Measurements from ENCODE around the gene TLNRD1.

The TLNRD1 gene

DNA sequence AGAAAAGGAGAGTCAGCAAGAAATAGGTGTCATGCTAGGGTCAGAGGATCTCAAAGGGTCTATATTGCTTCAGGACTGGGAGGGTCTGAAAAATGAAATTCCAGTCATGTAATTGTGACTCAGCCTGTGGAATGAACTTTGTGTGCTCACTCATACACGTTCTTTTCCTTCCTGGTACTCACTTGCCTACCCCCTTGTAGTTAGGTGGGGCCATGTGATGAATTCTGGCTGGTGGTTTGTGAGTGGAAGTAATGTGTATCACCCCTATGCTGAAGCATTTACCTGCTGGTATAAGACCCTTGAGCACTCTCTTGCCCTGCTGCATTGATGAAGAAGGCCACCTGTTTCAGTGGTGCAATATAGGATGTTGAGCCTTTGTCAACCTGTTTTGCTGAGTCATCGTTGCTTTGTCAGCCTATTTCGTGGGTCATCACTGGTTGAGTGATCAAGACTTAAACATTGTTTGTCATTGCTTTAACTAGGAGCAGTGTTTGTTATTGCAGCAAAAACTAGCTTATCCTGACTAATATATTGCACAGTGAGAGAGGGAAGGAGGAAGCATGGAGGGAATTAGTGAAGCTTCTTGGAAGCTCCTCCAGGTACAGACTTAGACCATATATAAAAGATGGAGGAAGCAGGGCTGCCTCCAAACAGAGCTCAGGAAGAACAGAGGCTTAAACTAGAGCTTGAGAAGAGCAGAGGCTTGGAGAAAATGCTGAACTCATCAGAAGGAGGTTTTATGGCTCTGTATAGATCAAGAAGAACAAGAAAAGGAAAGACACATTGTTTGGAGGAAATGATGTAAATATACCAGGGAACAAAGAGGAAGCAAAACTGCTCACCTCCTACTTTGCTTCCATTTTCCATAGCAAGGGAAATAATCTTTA lies 28.9 kb downstream of the TLNRD1 start:
- no peak for DNase-seq

DNA sequence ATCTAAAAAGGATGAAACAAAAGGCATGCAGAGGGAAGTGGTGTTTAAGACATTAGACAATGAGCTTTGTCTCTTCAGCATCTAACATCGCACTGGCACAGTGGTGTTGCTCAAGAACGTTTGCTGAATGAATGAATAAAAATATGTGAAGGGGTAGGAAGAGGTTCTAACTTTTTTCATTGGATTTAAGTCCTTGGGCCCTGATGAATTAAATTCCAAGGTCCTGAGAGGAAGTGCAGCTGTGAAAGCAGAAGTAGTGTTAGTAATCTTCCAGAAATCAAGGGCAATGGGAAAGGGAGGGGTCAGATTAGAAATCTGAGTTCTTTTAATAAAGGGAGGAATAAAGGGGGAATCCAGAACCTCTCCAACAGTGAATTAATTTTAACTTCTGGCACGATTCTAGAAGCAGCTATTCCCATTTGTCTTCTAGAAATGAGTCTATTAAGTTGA lies 29.6 kb downstream of the TLNRD1 start:
- DNase-seq, result no peak

DNA sequence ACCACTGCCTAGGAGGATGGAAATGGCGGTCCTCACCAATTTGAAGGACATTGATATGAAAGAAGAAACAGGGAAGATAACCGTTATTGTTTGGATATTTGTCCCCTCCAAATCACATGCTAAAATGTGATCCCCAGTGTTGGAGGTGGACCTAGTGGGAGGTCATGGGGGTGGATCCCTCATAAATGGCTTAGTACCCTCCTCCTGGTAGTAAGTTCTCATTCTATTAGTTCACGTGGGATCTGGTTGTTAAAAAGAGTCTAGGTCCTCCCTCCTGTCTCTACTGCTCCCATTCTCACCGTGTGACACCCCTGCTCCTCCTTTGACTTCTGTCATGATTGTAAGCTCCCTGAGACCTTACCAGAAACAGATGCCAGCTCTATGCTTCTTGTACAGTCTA lies 30.5 kb downstream of the TLNRD1 start:
- no peak for DNase-seq

DNA sequence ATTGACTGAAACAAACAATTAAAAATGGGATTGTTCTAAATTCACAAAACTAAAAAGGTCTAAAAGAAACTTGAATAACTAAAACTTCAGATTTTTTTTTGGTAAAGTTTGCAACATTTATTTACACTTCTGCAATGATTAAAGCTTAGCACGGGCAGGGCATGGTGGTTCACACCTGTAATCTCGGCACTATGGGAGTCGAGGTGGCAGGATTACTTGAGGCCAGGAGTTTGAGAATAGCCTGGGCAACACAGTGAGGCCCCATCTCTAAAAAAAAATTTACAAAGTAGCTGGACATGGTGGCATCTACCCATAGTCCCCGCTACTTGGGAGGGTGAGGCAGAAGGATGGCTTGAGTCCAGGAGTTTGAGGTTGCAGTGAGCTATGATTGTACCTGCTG lies 31.6 kb downstream of the TLNRD1 start:
- no peak for DNase-seq

DNA sequence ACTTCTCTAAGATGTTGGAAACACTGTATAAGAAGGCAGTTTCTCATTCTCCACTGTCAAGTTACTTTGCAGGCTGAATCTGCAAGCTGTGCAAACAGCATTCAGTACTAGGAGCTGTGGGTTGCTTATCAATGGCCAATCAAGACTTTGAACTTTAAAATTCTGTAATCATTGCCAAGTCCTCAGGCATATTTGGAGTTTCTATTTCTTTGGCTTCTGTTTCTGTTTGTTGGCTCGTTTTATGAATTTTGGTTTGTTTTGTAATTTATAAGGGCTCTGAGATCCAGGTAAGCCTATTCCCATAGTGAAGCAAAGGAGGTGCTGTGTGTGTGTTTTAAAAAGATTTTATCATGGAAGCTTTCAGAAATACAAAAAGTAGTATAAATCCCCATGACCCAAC lies 32.1 kb downstream of the TLNRD1 start:
- DNase-seq, result no peak

DNA sequence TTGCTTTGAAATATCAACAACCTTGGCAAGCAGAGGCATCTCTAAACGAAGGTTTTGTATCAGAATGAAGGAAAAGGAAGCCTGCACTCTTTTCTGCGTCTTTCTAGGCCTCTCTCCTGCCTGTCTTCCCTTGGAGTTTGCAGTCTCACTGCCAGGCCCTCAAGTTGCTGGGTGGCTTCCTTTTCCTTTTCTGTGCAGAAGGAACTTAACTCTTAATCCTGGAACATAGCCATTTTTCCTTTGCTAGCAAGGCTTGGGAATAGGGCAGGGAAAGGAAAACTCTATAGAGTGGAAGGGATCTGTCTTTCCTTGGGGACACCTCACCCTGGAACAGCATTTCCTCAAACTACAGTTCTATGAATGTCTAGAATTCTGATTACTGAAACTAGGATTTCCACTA lies 32.8 kb downstream of the TLNRD1 start:
- DNase-seq, result no peak

DNA sequence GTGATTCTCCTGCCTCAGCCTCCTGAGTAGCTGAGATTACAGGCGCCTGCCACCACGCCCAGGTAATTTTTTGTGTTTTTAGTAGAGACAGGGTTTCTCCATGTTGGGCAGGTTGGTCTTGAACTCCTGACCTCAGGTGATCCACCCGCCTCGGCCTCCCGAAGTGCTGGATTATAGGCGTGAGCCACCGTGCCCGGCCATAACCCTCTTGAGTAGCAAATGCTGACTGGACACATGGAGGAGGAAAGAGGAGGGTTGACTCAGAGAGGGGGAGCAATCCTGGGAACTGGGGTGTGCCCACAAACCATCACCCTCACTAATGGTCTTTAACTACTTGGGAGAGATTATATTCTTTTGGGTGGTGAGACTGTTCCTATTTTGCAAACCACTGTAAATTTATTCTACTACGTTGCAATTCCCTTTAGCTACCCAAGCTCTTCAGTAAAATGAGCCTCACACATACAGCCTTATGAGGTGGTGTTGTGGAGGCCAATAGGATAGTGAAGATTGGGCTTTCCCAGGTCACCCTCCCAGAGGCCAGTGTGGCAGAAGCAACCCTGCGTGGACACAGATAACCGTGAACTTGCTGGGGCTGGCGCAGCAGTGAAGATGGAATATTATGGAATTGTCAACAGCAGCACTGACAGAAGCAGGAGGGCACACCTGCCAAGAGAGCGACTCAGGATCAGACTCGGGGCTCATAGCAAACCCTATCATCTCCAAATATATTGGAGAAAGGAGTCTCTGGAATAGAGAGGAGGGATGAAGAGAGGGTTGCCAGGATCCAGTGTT lies 37.4 kb downstream of the TLNRD1 start:
- DNase-seq, result no peak

DNA sequence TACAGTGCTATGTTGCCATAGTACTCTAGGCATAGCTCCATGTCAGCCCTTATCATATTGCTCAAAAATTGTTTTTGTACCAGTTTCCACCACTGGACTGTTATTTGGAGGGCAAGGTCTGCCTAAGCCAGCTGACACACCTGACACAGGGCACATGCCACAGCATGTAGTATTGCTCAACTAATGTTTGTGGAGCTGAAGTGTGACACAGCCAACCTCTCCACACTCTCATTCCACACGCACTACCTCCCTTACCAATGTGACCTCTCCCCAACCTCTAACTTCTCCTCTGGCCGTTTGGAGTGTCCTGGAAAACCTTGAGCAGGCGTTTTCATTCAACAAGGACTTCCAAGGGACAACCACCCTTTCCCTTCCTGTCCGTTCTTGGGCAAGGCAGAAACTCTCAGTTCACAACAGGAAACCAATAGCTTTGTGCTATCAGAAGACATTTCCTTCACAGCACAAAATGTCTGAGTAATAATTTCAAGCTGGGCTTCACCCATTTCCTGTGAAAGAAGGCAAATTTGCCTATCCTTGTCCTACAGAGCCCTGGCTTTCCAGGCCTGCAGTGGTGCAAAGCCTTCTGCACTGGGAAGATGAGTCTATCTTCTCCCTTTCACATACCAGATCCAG lies 38.4 kb downstream of the TLNRD1 start:
- DNase-seq, result no peak

DNA sequence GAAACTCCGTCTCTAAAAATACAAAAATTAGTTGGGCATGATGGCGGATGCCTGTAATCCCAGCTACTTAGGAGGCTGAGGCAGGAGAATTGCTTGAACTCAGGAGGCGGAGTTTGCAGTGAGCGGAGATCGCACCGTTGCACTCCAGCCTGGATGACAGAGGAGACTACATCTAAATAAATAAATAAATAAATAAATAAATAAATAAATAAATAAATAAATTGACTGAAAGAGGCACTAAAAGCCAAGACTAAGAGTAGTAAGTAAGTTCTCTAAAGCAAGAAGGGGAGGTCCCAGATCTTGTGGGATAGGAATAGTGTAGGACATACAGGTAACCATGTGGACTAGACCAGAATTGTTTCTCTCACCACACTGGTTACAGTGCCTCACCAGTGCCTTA lies 40.0 kb downstream of the TLNRD1 start:
- DNase-seq, result no peak

DNA sequence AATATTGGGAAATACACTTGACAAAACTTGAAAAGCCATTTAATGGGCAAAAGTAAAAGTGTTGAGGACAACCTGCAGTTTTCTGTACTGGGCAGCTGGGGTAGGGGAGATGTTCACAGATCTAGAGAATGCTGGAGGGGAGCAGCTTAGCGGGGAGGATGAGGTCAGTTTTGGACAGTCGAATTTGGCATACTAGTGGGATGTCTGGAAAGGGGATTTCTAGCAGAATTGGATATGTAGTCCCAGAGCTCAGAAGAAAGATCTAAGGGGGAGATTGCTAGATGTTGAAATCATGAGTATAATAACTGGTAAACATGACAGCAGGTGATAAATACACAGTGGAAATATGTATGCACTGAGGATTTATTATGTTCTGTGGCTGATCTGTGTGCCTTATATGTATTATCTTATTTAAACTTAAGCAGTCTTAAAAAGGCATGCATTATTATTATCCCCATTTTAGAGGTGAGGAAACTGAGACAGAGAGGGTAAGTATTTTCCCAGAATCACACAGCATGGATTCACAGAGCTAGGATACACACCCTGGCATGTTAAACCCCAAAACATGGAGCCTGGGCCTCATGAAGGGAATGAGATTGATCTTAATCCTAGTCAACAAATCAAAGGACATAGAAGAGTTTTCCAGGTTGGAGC lies 42.7 kb downstream of the TLNRD1 start:
- DNase-seq, result no peak

DNA sequence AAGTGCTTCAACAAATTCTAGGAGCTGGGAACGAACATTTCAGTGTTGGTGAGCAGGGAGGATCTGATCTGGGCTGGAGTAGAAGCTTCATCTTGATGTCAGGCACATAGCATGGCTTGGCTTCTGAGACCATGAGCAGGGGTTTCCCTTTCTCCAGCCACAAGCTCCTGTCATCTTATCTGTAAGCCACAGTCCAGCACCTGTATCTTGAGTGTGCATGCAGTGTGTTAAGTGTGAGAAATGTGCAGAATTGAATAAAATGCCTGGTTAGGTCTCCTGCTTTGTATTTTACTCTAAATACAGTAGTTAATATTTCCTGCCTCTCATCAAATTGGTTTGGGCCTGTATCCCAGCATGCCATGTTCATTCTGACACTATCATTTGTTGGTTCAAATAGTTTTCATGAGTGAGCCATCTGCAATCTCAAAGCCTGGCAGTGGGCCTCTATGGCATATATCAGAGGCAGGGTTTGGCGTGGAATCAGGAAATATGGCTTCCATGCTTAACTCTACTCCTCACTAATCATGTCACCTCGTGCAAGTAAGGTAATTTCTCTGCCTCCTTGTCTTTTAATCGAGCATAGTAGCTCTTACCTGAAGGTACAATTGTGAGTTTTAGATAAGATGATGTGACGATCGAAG lies 43.3 kb downstream of the TLNRD1 start:
- DNase-seq, result no peak

DNA sequence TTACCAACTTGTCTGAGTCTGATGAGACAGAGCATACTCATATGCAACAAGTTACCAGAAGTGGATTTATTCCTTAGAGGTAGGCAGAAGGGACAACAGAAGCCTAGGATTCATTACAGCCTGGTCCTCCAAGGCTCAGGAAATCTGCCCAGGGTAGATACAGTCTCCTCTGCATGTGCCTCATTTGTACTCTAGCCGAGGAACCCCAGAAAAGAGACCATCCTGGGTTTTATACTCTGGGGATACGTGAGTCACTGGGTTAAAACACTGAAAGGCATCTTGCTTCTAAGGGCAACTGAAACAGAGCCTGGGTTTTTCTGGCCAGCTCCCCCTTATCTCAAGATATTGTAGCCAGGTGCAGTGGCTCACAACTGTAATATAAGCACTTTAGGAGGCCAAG lies 45.6 kb downstream of the TLNRD1 start:
- no peak for DNase-seq

DNA sequence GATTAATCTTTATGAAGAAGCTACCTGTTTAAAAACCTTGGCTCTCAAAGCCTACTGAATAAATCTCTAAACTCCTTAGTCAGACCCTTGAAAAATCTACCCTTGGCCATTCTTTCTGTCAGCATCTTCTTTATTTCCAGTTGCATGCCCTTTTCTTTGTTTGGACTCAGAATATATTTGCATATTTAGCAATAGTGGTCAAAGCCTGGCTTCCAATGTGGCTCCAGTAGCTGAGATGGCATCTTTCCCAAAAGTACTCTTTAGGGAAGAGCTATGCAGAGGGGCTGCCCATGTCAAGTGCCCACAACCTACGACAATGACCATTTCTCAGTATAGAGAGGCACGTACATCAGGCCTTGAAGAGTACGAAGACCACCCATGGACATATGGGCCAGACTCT lies 47.2 kb downstream of the TLNRD1 start:
- no peak for DNase-seq

DNA sequence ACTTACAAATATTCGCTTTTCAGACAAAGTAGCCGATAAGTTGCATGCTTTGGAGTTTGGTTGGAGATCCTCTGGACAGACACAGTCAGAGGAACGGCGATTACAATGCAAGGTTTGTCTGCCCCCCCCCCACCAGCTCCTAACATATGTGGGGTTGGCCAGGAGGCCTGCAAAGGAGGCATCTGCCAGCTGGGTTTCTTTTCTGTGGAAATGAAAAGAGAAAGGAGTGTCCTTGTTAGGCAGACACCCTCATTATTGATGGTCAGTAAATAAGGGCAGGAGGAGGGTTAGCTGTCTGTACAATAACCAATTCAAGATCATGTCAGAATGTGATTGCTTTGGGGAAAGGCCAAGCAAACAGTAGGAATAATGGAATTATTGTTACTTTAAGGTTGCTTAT lies 49.1 kb downstream of the TLNRD1 start:
- DNase-seq, result no peak

DNA sequence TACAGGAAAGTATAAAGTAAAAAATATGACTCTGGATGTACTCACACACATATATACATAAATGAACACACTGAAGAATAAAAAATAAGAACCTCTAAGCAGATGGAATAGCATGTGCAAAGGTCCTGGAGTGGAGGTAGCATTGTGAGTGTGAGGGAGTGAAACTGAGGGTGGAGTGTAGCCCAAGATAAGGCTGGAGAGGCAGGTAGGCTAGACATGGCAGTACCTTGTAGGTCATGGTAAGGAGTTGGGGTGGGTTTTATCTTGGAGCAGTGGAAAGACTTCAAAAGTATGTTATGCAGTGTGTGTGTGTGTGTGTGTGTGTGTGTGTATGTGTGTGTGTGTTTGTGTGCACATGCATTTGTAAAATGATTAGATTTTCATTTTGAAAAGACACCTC lies 49.5 kb downstream of the TLNRD1 start:
- DNase-seq, result no peak

DNA sequence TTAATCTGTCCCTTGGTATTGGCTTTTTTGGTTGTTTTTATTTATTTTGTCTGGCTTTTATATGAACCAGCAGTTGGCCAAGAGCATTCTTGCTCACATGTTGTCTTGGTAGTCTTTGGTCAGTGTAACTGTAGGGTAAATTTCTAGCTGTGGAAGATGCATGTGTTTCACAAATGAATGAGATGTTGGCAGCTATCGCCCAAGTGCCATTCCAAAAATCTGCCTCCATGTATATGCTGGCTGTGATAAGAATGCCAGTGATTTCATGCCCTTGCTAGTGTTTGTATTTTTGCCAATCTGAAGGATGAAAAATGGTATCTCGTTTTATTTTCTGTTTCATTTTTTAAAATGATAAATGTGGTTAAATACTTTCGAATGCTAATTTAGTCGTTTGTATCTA lies 50.1 kb downstream of the TLNRD1 start:
- no peak for DNase-seq

DNA sequence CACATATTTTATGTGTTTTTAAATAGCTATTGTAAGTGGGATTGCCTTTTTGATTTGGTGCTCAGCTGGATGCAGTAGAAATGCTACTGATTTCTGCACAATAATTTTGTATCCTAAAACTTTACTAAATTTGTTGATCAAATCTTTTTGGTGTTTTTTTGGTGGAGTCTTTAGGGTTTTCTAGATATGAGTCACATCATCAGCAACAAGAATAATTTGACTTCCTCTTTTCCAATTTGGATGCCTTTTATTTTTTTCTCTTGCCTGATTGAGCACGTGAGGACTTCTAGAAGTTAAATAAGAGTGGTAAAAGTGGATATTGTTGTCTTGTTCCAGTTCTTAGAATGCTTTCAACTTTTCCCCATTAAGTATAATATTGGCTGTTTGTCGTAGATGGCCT lies 51.3 kb downstream of the TLNRD1 start:
- DNase-seq, result no peak

DNA sequence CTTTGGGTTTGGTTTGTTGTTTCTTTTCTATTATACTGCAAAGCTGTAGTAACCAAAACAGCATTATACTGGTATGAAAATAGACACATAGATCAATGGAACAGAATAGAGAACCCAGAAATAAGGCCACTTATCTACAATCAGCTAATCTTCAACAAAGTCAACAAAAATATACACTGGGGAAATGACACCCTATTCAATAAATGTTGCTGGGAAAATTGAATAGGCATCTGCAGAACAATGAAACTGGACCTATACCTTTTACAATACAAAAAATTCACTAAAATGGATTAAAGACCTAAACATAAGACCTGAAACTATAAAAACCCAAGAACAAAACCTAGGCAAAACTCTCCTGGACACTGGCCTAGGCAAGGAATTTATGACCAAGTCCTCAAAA lies 52.9 kb downstream of the TLNRD1 start:
- DNase-seq, result no peak

DNA sequence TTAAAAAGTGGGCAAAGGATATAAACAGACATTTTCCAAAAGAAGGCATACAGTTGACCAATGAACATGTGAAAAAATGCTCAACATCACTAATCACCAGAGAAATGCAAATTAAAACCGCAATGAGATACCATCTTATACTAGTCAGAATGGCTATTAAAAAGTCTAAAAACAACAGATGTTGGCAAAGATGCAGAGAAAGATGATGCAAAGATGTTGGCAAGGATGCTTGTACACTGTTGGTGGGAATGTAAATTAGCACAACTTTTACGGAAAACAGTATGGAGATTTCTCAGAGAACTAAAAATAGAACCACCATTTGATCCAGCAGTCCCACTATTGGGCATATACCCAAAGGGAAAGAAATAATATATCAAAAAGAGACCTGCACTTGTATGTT lies 53.5 kb downstream of the TLNRD1 start:
- DNase-seq, result no peak
